GM12878 (cell line): Measurements from ENCODE around the gene FBN2. TPM values are rescaled to one million over a fixed set of nuclear protein-coding genes. Genes with fewer than 3 reads are reported as not detected.

Experiments
- ATAC-seq: fragments of 200-7000 bp; cut with Tn5 transposase; 3 replicates; pipeline ENCODE4 v1.9.1; 2020; ENCODE audit warnings: mild to moderate bottlenecking, moderate library complexity
- BruUV-seq: library from RNA; stranded (reverse); fragments of 400-500 nt; replicated peaks from 2 replicates; lab custom pipeline; 2021; lab: Mats Ljungman, UMichigan
- CTCF ChIA-PET: fragments of 300-600 bp; sonication (Branson Sonifier 250); formaldehyde crosslinking; extraction: SDS; loops from one replicate; lab custom pipeline; 2021; ENCODE audit warnings: inconsistent platforms; lab: Yijun Ruan, JAX
- POLR2A ChIA-PET: fragments of 350-600 bp; formaldehyde crosslinking; extraction: SDS; loops from one replicate; lab custom pipeline; 2021; ENCODE audit warnings: inconsistent platforms; lab: Charles Lee
- RAD21 ChIA-PET: fragments of 300-600 bp; sonication (Branson Sonifier 250); formaldehyde crosslinking; loops from one replicate; lab custom pipeline; 2023; ENCODE audit warnings: antibody characterized with exemption; ENCODE audit not compliant: unreplicated experiment; lab: Charles Lee
- SMC1A ChIA-PET: fragments of 300-600 bp; sonication (Branson Sonifier 250); formaldehyde crosslinking; loops from one replicate; lab custom pipeline; 2023; ENCODE audit not compliant: unreplicated experiment, uncharacterized antibody; lab: Charles Lee
- DNase-seq: peaks from one replicate; pipeline ENCODE4 v3.0.0-alpha.2; 2011; ENCODE audit warnings: low read depth, low spot score
- FAIRE-seq: peaks from 3 replicates; lab custom pipeline; 2011; peaks lifted over from hg19 to GRCh38; lab: Jason Lieb, UNC
- H2AFZ ChIP-seq: 2 replicates; pipeline ENCODE4 v1.6.0; 2011; ENCODE audit warnings: low read depth, low read length, control low read depth; ENCODE audit not compliant: control insufficient read depth
- H3K27ac ChIP-seq: 2 replicates; pipeline ENCODE4 v1.5.1; 2011; ENCODE audit warnings: control low read depth; ENCODE audit not compliant: control insufficient read depth, insufficient read depth
- H3K27me3 ChIP-seq, 2 experiments: replicated peaks in 1 of 2; 2 replicates each; pipeline versions ENCODE4 v1.6.0 to v1.6.1; 2011; ENCODE audit warnings: low read length in 1 of 2; ENCODE audit not compliant: control insufficient read depth in 2 of 2, insufficient read depth in 2 of 2
- H3K36me3 ChIP-seq, 2 experiments: 2 replicates each; pipeline ENCODE4 v1.5.1; 2011; ENCODE audit warnings: low read length in 1 of 2; ENCODE audit not compliant: control insufficient read depth in 2 of 2, insufficient read depth in 2 of 2
- H3K4me1 ChIP-seq: 2 replicates; pipeline ENCODE4 v1.6.1; 2011; ENCODE audit warnings: mild to moderate bottlenecking, low read length, moderate library complexity, mixed read lengths; ENCODE audit not compliant: control insufficient read depth, insufficient read depth
- H3K4me2 ChIP-seq: 2 replicates; pipeline ENCODE4 v1.6.0; 2011; ENCODE audit warnings: control low read depth; ENCODE audit not compliant: control insufficient read depth, insufficient read depth
- H3K4me3 ChIP-seq: fragments of 200-600 bp; sonication (generic); 2 replicates; pipeline ENCODE4 v1.5.1; 2016
- H3K79me2 ChIP-seq: 2 replicates; pipeline ENCODE4 v1.6.0; 2011; ENCODE audit warnings: low read length; ENCODE audit not compliant: control insufficient read depth, insufficient read depth
- H3K9ac ChIP-seq: 2 replicates; pipeline ENCODE4 v1.8.0; 2011; ENCODE audit warnings: low read length, control low read depth, mixed read lengths; ENCODE audit not compliant: control insufficient read depth, insufficient read depth
- H3K9me3 ChIP-seq: replicated peaks from 3 replicates; pipeline ENCODE4 v1.5.1; 2011; ENCODE audit warnings: mild to moderate bottlenecking, low read length; ENCODE audit not compliant: control insufficient read depth, insufficient read depth
- H4K20me1 ChIP-seq: 2 replicates; pipeline ENCODE4 v1.6.0; 2011; ENCODE audit not compliant: control insufficient read depth, insufficient read depth
- TCF7 ChIP-seq: IDR thresholded peaks from 2 replicates; pipeline ENCODE4 v1.6.1; 2014; ENCODE audit warnings: antibody characterized with exemption, borderline replicate concordance
- ZBED1 ChIP-seq: IDR thresholded peaks from 2 replicates; pipeline ENCODE4 v1.6.1; 2016; ENCODE audit warnings: borderline replicate concordance
- ZNF24 ChIP-seq: fragments of 450-650 bp; IDR thresholded peaks from 2 replicates; pipeline ENCODE4 v1.6.1; 2017; ENCODE audit warnings: antibody characterized with exemption, mild to moderate bottlenecking
- WGBS: methylation state at CpG from one replicate; pipeline ENCODE4 v1.1.6; 2016; ENCODE audit warnings: low lambda C conversion rate; ENCODE audit not compliant: insufficient replicate concordance, insufficient coverage; ENCODE audit errors: missing lambda C conversion rate; 5-methylcytosine and 5-hydroxymethylcytosine counted together
- in situ Hi-C: fragments of 300-500 bp; cut with MboI; formaldehyde crosslinking; loops from 9 replicates; pipeline ENCODE4 v1.14.3; 2018; ENCODE audit warnings: mixed read lengths
- intact Hi-C: fragments of 100-400 bp; cut with micrococcal nuclease; formaldehyde crosslinking; loops from one replicate; pipeline ENCODE4 v1.14.2; 2022; ENCODE audit not compliant: unreplicated experiment
- polyA plus RNA-seq, 11 experiments: library from polyadenylated mRNA; depleted of rRNA in 4 of 11; unstranded in 6 of 11; stranded (reverse) in 5 of 11; fragments of >200 nt; fragmentation: Nextera tagmentation in 4 of 11; fragmentation: Illumina TruSeq in 1 of 11; extraction: Ambion mirVana in 4 of 11; extraction: Trizol in 1 of 11; gene quantifications; 1 replicate in 1 of 11; 2 replicates in 10 of 11; pipeline versions ENCODE4 v1.2.1 to v1.2.3, GENCODE V29; 2011 to 2016; ENCODE audit warnings: inconsistent platforms in 2 of 11, missing spikeins in 2 of 11, low read depth in 1 of 11
- total RNA-seq, 4 experiments: library from RNA; depleted of rRNA in 3 of 4; stranded (reverse); fragments of >200 nt in 3 of 4; fragmentation: Illumina TruSeq in 1 of 4; extraction: Trizol in 1 of 4; gene quantifications; 2 replicates each; pipeline versions ENCODE4 v1.2.1 to v1.2.3, GENCODE V29; 2013 to 2021

FBN2 gene
- total and polyA plus RNA-seq, 10 of the 15 experiments (the other 5 are each of a cell fraction or from before 2014, with no cell fraction given) = 0.01 to 0.98 (median 0.10) TPM; not detected in 3

- no peaks in the 10 kb centered on the region for H3K36me3 ChIP-seq
- H3K4me3 ChIP-seq = no peak overlapping the region
- H3K9ac ChIP-seq = no peak overlapping the region
- H3K4me1 ChIP-seq = no peaks in the 10 kb centered on the region
- POLR2A ChIA-PET = no interaction called here
- H4K20me1 ChIP-seq = no peaks in the 10 kb centered on the region
- H3K79me2 ChIP-seq = no peaks in the 10 kb centered on the region
- SMC1A ChIA-PET = no interaction called here
- no peak for FAIRE-seq
- CTCF ChIA-PET = interaction anchor here (1.9 kb wide), 1 partner anchor 50 kb away, joined by 5 read pairs; no protein-coding TSS in a partner anchor
- no peak overlapping the region for H3K4me2 ChIP-seq
- no peak overlapping the region for H3K27ac ChIP-seq
- in situ Hi-C loops = loop anchor here (25.0 kb wide), 1 partner anchor 1541 kb away; no protein-coding TSS in a partner anchor
- ATAC-seq = no peak
- intact Hi-C loops = no loop called here
- no peak for DNase-seq
- RAD21 ChIA-PET = no interaction called here
- no TSS peak for BruUV-seq
- no peaks in the 10 kb centered on the region for H3K9me3 ChIP-seq
- H2AFZ ChIP-seq = no peak overlapping the region
- no peaks in the 10 kb centered on the region for H3K27me3 ChIP-seq
- 21% methylated on average over 2 of the region's 2 CpGs for WGBS
- TF ChIP-seq TCF7 (0 out of 2 replicates have a peak, but pooled peaks have one; percentile 22), ZBED1 (no peak)
These were observed 317.2 kb downstream of the FBN2 start for GRCh38 chr5:128220841-128221240.

- ATAC-seq (no peak), FAIRE-seq (no peak), DNase-seq (no peak)
- Histone ChIP-seq H3K4me1 (no peaks in the 10 kb centered on the region), H3K79me2 (no peaks in the 10 kb centered on the region), H3K36me3 (no peaks in the 10 kb centered on the region), H2AFZ (no peak overlapping the region), H3K27me3 (no peaks in the 10 kb centered on the region), H3K4me2 (no peak overlapping the region), H3K4me3 (no peak overlapping the region), H4K20me1 (no peaks in the 10 kb centered on the region), H3K9ac (no peak overlapping the region), H3K27ac (no peak overlapping the region), H3K9me3 (no peaks in the 10 kb centered on the region)
- ChIA-PET POLR2A (no interaction called here), RAD21 (no interaction called here), SMC1A (interaction anchor here (7.0 kb wide), 1 partner anchor 282 kb away, joined by 82 read pairs; no protein-coding TSS in a partner anchor), CTCF (no interaction called here)
- WGBS = 46% methylated on average over 15 of the region's 15 CpGs
- in situ Hi-C loops = loop anchor here (10.0 to 25.0 kb wide), 3 partner anchors 458 to 1545 kb away; no protein-coding TSS in a partner anchor
- no peak for TF ChIP-seq ZNF24
- no TSS peak for BruUV-seq
- intact Hi-C loops = no loop called here
These were observed 321.0 kb downstream of the FBN2 start for GRCh38 chr5:128216860-128217531.
